K562 (cell line): ENCODE data around the gene CYYR1. TPM values are rescaled to one million over a fixed set of nuclear protein-coding genes. Genes with fewer than 3 reads are reported as not detected.

Experiments
- ATAC-seq: fragments of 200-7000 bp; cut with Tn5 transposase; 3 replicates; pipeline ENCODE4 v1.9.1; 2020; ENCODE audit warnings: moderate library complexity
- BruUV-seq: library from RNA; stranded (reverse); fragments of 400-500 nt; replicated peaks from 2 replicates; lab custom pipeline; 2021; lab: Mats Ljungman, UMichigan
- CTCF ChIA-PET: fragments of 300-600 bp; formaldehyde crosslinking; extraction: SDS; loops from one replicate; lab custom pipeline; 2021; ENCODE audit warnings: low intra/inter-chr PET ratio; lab: Yijun Ruan, JAX
- POLR2A ChIA-PET: fragments of 300-600, 350-650 bp; sonication (Branson Sonifier 250); formaldehyde crosslinking; extraction: SDS; loops from one replicate; lab custom pipeline; 2021; ENCODE audit warnings: antibody characterized with exemption, inconsistent platforms; lab: Yijun Ruan, JAX
- DNase-seq, 4 experiments: peaks; one replicate each; pipeline versions ENCODE4 v3.0.0 to v3.0.0-alpha.2; 2011 to 2018; ENCODE audit warnings: low spot score in 3 of 4, mixed read lengths in 3 of 4; ENCODE audit errors: extremely low read depth in 1 of 4
- FAIRE-seq: peaks from 2 replicates; lab custom pipeline; 2011; peaks lifted over from hg19 to GRCh38; lab: Jason Lieb, UNC
- H2AFZ ChIP-seq: 2 replicates; pipeline ENCODE4 v1.6.0; 2011; ENCODE audit warnings: low read depth, low read length, control low read depth, inconsistent platforms
- H3K27ac ChIP-seq: fragments of 200-600 bp; 3 replicates; pipeline ENCODE4 v1.8.0; 2011; ENCODE audit warnings: low read depth, mild to moderate bottlenecking, control low read depth, inconsistent platforms, low read length, moderate library complexity, mixed read lengths; ENCODE audit errors: extremely low read depth
- H3K27me3 ChIP-seq, 2 experiments: fragments of 300-600 bp in 1 of 2; 2 replicates in 1 of 2; 3 replicates in 1 of 2; pipeline versions ENCODE4 v1.6.0 to v1.8.0; 2011; ENCODE audit warnings: inconsistent platforms in 2 of 2, low read length in 2 of 2, mild to moderate bottlenecking in 1 of 2, mixed read lengths in 1 of 2, moderate library complexity in 1 of 2; ENCODE audit not compliant: control insufficient read depth in 2 of 2, insufficient read depth in 2 of 2
- H3K36me3 ChIP-seq: fragments of 300-600 bp; 3 replicates; pipeline ENCODE4 v1.8.0; 2011; ENCODE audit warnings: mild to moderate bottlenecking, low read length, inconsistent platforms; ENCODE audit not compliant: control insufficient read depth, insufficient read depth
- H3K4me1 ChIP-seq, 2 experiments: fragments of 200-600 bp in 1 of 2; replicated peaks in 1 of 2; 2 replicates in 1 of 2; 3 replicates in 1 of 2; pipeline versions ENCODE4 v1.5.1 to v1.8.0; 2011; ENCODE audit warnings: inconsistent platforms in 2 of 2, low read length in 2 of 2, mild to moderate bottlenecking in 1 of 2, mixed read lengths in 1 of 2, moderate library complexity in 1 of 2; ENCODE audit not compliant: control insufficient read depth in 2 of 2, insufficient read depth in 2 of 2
- H3K4me2 ChIP-seq: 2 replicates; pipeline ENCODE4 v1.6.1; 2011; ENCODE audit warnings: low read length, control low read depth, inconsistent platforms, mixed read lengths; ENCODE audit not compliant: insufficient read depth
- H3K4me3 ChIP-seq: fragments of 200-600 bp; sonication (generic), shearing (Covaris generic); 2 replicates; pipeline ENCODE4 v1.5.1; 2016; ENCODE audit warnings: control low read depth, inconsistent platforms
- H3K79me2 ChIP-seq: fragments of 200-600 bp; 3 replicates; pipeline ENCODE4 v1.8.0; 2011; ENCODE audit warnings: low read length, inconsistent platforms; ENCODE audit not compliant: control insufficient read depth, insufficient read depth
- H3K9ac ChIP-seq, 2 experiments: 2 replicates each; pipeline versions ENCODE4 v1.6.0 to v1.6.1; 2011; ENCODE audit warnings: low read depth in 2 of 2, low read length in 2 of 2, control low read depth in 1 of 2, inconsistent platforms in 1 of 2, mild to moderate bottlenecking in 1 of 2, mixed read lengths in 1 of 2; ENCODE audit not compliant: insufficient read depth in 1 of 2
- H3K9me1 ChIP-seq: one replicate; pipeline ENCODE4 v1.6.0; 2011; ENCODE audit warnings: inconsistent platforms, mild to moderate bottlenecking, low read length, moderate library complexity; ENCODE audit not compliant: control insufficient read depth, insufficient read depth
- H3K9me3 ChIP-seq: replicated peaks from 2 replicates; pipeline ENCODE4 v1.5.1; 2011; ENCODE audit warnings: low read depth, low read length, inconsistent platforms; ENCODE audit not compliant: control insufficient read depth, insufficient read depth
- H4K20me1 ChIP-seq: replicated peaks from 2 replicates; pipeline ENCODE4 v1.6.1; 2011; ENCODE audit warnings: low read length, inconsistent platforms, mixed read lengths; ENCODE audit not compliant: control insufficient read depth, insufficient read depth
- POLR2AphosphoS2 ChIP-seq: IDR thresholded peaks from 2 replicates; pipeline ENCODE4 v1.6.1; 2012; ENCODE audit warnings: low read length, improper control_type of control experiment
- ZNF217 ChIP-seq: sonication (generic); formaldehyde crosslinking; IDR thresholded peaks from 2 replicates; pipeline ENCODE4 v1.8.0; 2022; ENCODE audit warnings: mild to moderate bottlenecking, missing genetic modification reagents
- ZNF311 ChIP-seq: fragments of 250-450 bp; sonication (Bioruptor Pico); IDR thresholded peaks from 2 replicates; pipeline ENCODE4 v1.4.0; 2020; ENCODE audit warnings: mild to moderate bottlenecking, moderate library complexity
- in situ Hi-C: fragments of 300-500 bp; cut with MboI; formaldehyde crosslinking; loops from 4 replicates; pipeline ENCODE4 v1.15.0; 2018; ENCODE audit warnings: inconsistent platforms, mixed read lengths
- intact Hi-C: fragments of 100-400 bp; cut with micrococcal nuclease; formaldehyde crosslinking; loops from 2 replicates; pipeline ENCODE4 v1.14.2; 2022
- polyA plus RNA-seq, 8 experiments: library from polyadenylated mRNA; depleted of rRNA in 4 of 8; stranded (reverse) in 5 of 8; unstranded in 3 of 8; fragments of >200 nt; fragmentation: Nextera tagmentation in 2 of 8; fragmentation: Illumina TruSeq in 1 of 8; extraction: Ambion mirVana in 2 of 8; extraction: Trizol in 1 of 8; gene quantifications; 2 replicates each; pipeline versions ENCODE4 v1.2.1 to v1.2.3, GENCODE V29; 2011 to 2014; ENCODE audit warnings: inconsistent platforms in 1 of 8, missing spikeins in 1 of 8
- total RNA-seq, 7 experiments: library from RNA; depleted of rRNA in 6 of 7; stranded (reverse); fragments of >200 nt in 6 of 7; fragmentation: Illumina TruSeq in 2 of 7; extraction: Trizol in 2 of 7; gene quantifications; 2 replicates each; pipeline versions ENCODE4 v1.2.1 to v1.2.3, GENCODE V29; 2011 to 2021; ENCODE audit warnings: low replicate concordance in 1 of 7
- TF ChIP-seq, protein P1 (sequence below): fragments of 450-650 bp; formaldehyde crosslinking; conservative IDR thresholded peaks from 2 replicates; pipeline ENCODE4 v1.4.0; 2022; ENCODE audit warnings: mild to moderate bottlenecking, missing genetic modification characterization
- TF ChIP-seq, protein P2 (sequence below): fragments of 250-450 bp; sonication (Bioruptor Pico); IDR thresholded peaks from 2 replicates; pipeline ENCODE4 v1.5.0; 2021; ENCODE audit warnings: mild to moderate bottlenecking, borderline replicate concordance
- TF ChIP-seq, protein P3 (sequence below): sonication (generic); formaldehyde crosslinking; IDR thresholded peaks from 2 replicates; pipeline ENCODE4 v1.8.0; 2022; ENCODE audit warnings: mild to moderate bottlenecking, low read depth, missing genetic modification reagents
- TF ChIP-seq, protein P4 (sequence below): sonication (generic); formaldehyde crosslinking; IDR thresholded peaks from 2 replicates; pipeline ENCODE4 v1.8.0; 2022; ENCODE audit warnings: mild to moderate bottlenecking, missing genetic modification reagents, borderline replicate concordance
- TF ChIP-seq, protein P5 (sequence below), 2 experiments: IDR thresholded peaks; 2 replicates each; pipeline ENCODE4 v1.6.1; 2012; ENCODE audit warnings: improper control_type of control experiment in 2 of 2, low read depth in 2 of 2, low read length in 2 of 2, borderline replicate concordance in 1 of 2

Gene CYYR1
- total and polyA plus RNA-seq, 9 of the 15 experiments (the other 6 are each of a cell fraction or from before 2014, with no cell fraction given): not detected

DNA sequence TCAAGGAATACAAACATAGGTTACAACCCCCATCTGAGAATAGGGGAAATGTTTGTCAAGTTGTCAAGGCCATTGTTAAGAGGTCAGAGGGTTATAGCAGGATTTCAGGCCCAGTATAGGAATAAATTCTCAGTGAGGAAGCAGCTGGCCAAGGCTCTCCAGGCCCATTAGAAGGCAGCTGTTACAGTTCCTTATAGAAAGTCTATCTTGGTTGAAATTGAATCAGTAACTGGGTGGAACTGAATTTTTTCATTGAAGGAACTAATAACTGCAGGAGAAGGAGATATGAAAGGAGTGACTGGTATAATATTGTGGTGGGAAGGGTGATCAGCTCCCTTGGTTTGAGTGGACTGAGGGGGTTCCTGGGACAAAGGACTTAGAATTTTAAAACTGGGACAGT, 134.1 kb downstream of the CYYR1 start:
- H3K4me2 ChIP-seq: no peak overlapping the region
- DNase-seq (no peak), FAIRE-seq (no peak), ATAC-seq (no peak)
- no peaks in the 10 kb centered on the region for H3K9me1 ChIP-seq
- H3K79me2 ChIP-seq: no peaks in the 10 kb centered on the region
- no peak overlapping the region for H2AFZ ChIP-seq
- no peaks in the 10 kb centered on the region for H3K36me3 ChIP-seq
- CTCF ChIA-PET: no interaction called here
- peaks cover 2% of the 10 kb centered on the region; the same call in 1 of the 2 replicates for H3K9me3 ChIP-seq
- H3K27me3 ChIP-seq: no peaks in the 10 kb centered on the region
- intact Hi-C loops (no loop called here), in situ Hi-C loops (no loop called here)
- no peak overlapping the region for H3K9ac ChIP-seq
- POLR2A ChIA-PET: no interaction called here
- no peak overlapping the region for H3K27ac ChIP-seq
- TF ChIP-seq, protein P1, sequence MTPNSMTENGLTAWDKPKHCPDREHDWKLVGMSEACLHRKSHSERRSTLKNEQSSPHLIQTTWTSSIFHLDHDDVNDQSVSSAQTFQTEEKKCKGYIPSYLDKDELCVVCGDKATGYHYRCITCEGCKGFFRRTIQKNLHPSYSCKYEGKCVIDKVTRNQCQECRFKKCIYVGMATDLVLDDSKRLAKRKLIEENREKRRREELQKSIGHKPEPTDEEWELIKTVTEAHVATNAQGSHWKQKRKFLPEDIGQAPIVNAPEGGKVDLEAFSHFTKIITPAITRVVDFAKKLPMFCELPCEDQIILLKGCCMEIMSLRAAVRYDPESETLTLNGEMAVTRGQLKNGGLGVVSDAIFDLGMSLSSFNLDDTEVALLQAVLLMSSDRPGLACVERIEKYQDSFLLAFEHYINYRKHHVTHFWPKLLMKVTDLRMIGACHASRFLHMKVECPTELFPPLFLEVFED (CRISPR knock-in tag): no peak
- TF ChIP-seq ZNF217: no peak
- TF ChIP-seq POLR2AphosphoS2: no peak
- TF ChIP-seq, protein P2, sequence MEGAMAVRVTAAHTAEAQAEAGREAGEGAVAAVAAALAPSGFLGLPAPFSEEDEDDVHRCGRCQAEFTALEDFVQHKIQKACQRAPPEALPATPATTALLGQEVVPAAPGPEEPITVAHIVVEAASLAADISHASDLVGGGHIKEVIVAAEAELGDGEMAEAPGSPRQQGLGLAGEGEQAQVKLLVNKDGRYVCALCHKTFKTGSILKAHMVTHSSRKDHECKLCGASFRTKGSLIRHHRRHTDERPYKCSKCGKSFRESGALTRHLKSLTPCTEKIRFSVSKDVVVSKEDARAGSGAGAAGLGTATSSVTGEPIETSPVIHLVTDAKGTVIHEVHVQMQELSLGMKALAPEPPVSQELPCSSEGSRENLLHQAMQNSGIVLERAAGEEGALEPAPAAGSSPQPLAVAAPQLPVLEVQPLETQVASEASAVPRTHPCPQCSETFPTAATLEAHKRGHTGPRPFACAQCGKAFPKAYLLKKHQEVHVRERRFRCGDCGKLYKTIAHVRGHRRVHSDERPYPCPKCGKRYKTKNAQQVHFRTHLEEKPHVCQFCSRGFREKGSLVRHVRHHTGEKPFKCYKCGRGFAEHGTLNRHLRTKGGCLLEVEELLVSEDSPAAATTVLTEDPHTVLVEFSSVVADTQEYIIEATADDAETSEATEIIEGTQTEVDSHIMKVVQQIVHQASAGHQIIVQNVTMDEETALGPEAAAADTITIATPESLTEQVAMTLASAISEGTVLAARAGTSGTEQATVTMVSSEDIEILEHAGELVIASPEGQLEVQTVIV: no peak
- TF ChIP-seq, protein P3, sequence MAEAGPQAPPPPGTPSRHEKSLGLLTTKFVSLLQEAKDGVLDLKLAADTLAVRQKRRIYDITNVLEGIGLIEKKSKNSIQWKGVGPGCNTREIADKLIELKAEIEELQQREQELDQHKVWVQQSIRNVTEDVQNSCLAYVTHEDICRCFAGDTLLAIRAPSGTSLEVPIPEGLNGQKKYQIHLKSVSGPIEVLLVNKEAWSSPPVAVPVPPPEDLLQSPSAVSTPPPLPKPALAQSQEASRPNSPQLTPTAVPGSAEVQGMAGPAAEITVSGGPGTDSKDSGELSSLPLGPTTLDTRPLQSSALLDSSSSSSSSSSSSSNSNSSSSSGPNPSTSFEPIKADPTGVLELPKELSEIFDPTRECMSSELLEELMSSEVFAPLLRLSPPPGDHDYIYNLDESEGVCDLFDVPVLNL (CRISPR knock-in tag): no peak
- TF ChIP-seq, protein P4, sequence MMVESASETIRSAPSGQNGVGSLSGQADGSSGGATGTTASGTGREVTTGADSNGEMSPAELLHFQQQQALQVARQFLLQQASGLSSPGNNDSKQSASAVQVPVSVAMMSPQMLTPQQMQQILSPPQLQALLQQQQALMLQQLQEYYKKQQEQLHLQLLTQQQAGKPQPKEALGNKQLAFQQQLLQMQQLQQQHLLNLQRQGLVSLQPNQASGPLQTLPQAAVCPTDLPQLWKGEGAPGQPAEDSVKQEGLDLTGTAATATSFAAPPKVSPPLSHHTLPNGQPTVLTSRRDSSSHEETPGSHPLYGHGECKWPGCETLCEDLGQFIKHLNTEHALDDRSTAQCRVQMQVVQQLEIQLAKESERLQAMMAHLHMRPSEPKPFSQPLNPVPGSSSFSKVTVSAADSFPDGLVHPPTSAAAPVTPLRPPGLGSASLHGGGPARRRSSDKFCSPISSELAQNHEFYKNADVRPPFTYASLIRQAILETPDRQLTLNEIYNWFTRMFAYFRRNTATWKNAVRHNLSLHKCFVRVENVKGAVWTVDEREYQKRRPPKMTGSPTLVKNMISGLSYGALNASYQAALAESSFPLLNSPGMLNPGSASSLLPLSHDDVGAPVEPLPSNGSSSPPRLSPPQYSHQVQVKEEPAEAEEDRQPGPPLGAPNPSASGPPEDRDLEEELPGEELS (CRISPR knock-in tag): no peak
- TF ChIP-seq, protein P5, sequence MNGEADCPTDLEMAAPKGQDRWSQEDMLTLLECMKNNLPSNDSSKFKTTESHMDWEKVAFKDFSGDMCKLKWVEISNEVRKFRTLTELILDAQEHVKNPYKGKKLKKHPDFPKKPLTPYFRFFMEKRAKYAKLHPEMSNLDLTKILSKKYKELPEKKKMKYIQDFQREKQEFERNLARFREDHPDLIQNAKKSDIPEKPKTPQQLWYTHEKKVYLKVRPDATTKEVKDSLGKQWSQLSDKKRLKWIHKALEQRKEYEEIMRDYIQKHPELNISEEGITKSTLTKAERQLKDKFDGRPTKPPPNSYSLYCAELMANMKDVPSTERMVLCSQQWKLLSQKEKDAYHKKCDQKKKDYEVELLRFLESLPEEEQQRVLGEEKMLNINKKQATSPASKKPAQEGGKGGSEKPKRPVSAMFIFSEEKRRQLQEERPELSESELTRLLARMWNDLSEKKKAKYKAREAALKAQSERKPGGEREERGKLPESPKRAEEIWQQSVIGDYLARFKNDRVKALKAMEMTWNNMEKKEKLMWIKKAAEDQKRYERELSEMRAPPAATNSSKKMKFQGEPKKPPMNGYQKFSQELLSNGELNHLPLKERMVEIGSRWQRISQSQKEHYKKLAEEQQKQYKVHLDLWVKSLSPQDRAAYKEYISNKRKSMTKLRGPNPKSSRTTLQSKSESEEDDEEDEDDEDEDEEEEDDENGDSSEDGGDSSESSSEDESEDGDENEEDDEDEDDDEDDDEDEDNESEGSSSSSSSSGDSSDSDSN (IDR thresholded peaks at IDR 0.05; ENCODE audit: borderline replicate concordance in 1 of 2, low read depth in 2 of 2, low read length in 2 of 2): no peak
- no peak for TF ChIP-seq ZNF311
- H3K4me3 ChIP-seq: no peak overlapping the region
- H3K4me1 ChIP-seq: no peaks in the 10 kb centered on the region
- BruUV-seq: no TSS peak
- no peaks in the 10 kb centered on the region for H4K20me1 ChIP-seq
